HL-60/S4 (cell line): ENCODE results near the gene EPHA4.

Source experiments
- in situ Hi-C: fragments of 300-500 bp; cut with MboI; formaldehyde crosslinking; loops from 2 replicates; pipeline ENCODE4 v1.14.3; 2022; ENCODE audit warnings: low sequenced_read_pairs

EPHA4 gene

GRCh38 chr2:221420245-221420644, 151.9 kb downstream of the EPHA4 start:
- in situ Hi-C loops, result no loop called here

GRCh38 chr2:221415789-221416188, 156.3 kb downstream of the EPHA4 start:
- in situ Hi-C loops, result no loop called here

- in situ Hi-C loops, result no loop called here
Observed at GRCh38 chr2:221412978-221413377, 159.1 kb downstream of the EPHA4 start.

GRCh38 chr2:221410487-221410886, 161.6 kb downstream of the EPHA4 start:
- in situ Hi-C loops, result no loop called here

- in situ Hi-C loops, result no loop called here
Observed at GRCh38 chr2:221407765-221408164, 164.3 kb downstream of the EPHA4 start.

GRCh38 chr2:221405521-221405920, 166.6 kb downstream of the EPHA4 start:
- in situ Hi-C loops, result no loop called here

- in situ Hi-C loops, result no loop called here
Observed at GRCh38 chr2:221402072-221402471, 170.0 kb downstream of the EPHA4 start.

- in situ Hi-C loops, result no loop called here
Observed at GRCh38 chr2:221400411-221400810, 171.7 kb downstream of the EPHA4 start.

GRCh38 chr2:221399183-221399582, 172.9 kb downstream of the EPHA4 start:
- in situ Hi-C loops, result no loop called here

- in situ Hi-C loops, result no loop called here
Observed at GRCh38 chr2:221397187-221397586, 174.9 kb downstream of the EPHA4 start.

- in situ Hi-C loops, result no loop called here
Observed at GRCh38 chr2:221392228-221392881, 179.7 kb downstream of the EPHA4 start.

- in situ Hi-C loops, result no loop called here
Observed at GRCh38 chr2:221390878-221391277, 181.2 kb downstream of the EPHA4 start.

- in situ Hi-C loops, result no loop called here
Observed at GRCh38 chr2:221389904-221390303, 182.2 kb downstream of the EPHA4 start.

- in situ Hi-C loops, result no loop called here
Observed at GRCh38 chr2:221389421-221389820, 182.7 kb downstream of the EPHA4 start.

GRCh38 chr2:221388891-221389290, 183.2 kb downstream of the EPHA4 start:
- in situ Hi-C loops, result no loop called here

GRCh38 chr2:221385716-221386115, 186.4 kb downstream of the EPHA4 start:
- in situ Hi-C loops, result no loop called here

- in situ Hi-C loops, result no loop called here
Observed at GRCh38 chr2:221381928-221382488, 190.1 kb downstream of the EPHA4 start.

- in situ Hi-C loops, result no loop called here
Observed at GRCh38 chr2:221380686-221381085, 191.4 kb downstream of the EPHA4 start.

- in situ Hi-C loops, result no loop called here
Observed at GRCh38 chr2:221380062-221380461, 192.0 kb downstream of the EPHA4 start.

GRCh38 chr2:221377597-221377996, 194.5 kb downstream of the EPHA4 start:
- in situ Hi-C loops, result no loop called here

- in situ Hi-C loops, result no loop called here
Observed at GRCh38 chr2:221377066-221377465, 195.0 kb downstream of the EPHA4 start.

- in situ Hi-C loops, result no loop called here
Observed at GRCh38 chr2:221374234-221374633, 197.9 kb downstream of the EPHA4 start.

- in situ Hi-C loops, result no loop called here
Observed at GRCh38 chr2:221372907-221373306, 199.2 kb downstream of the EPHA4 start.
